IPS-20b (cell line): ENCODE results near the gene SPATA2L.
A peak's percentile ranks its signal among the peaks of the same experiment; 100 is the strongest.

ENCODE experiments used
- H3K27ac ChIP-seq: one replicate; pipeline ENCODE4 v1.5.1; 2013; ENCODE audit warnings: low read length
- H3K27me3 ChIP-seq: 2 replicates; pipeline ENCODE4 v1.6.1; 2013; ENCODE audit warnings: mild to moderate bottlenecking, low read length, inconsistent platforms; ENCODE audit not compliant: insufficient read depth
- H3K36me3 ChIP-seq: 2 replicates; pipeline ENCODE4 v1.6.1; 2013; ENCODE audit warnings: low read depth, mild to moderate bottlenecking, inconsistent platforms, low read length, moderate library complexity; ENCODE audit not compliant: insufficient read depth
- H3K4me1 ChIP-seq: 2 replicates; pipeline ENCODE4 v1.6.1; 2013; ENCODE audit warnings: mild to moderate bottlenecking, control low read depth, inconsistent platforms, low read length, moderate library complexity; ENCODE audit not compliant: insufficient read depth
- H3K4me3 ChIP-seq: 2 replicates; pipeline ENCODE4 v1.5.1; 2013; ENCODE audit warnings: mild to moderate bottlenecking, low read length, inconsistent platforms
- H3K9ac ChIP-seq: 2 replicates; pipeline ENCODE4 v1.6.1; 2013; ENCODE audit warnings: low read depth, mild to moderate bottlenecking, inconsistent platforms, low read length, moderate library complexity
- H3K9me3 ChIP-seq: 2 replicates; pipeline ENCODE4 v1.6.1; 2013; ENCODE audit warnings: mild to moderate bottlenecking, low read depth, low read length, inconsistent platforms; ENCODE audit not compliant: insufficient read depth

SPATA2L gene

DNA sequence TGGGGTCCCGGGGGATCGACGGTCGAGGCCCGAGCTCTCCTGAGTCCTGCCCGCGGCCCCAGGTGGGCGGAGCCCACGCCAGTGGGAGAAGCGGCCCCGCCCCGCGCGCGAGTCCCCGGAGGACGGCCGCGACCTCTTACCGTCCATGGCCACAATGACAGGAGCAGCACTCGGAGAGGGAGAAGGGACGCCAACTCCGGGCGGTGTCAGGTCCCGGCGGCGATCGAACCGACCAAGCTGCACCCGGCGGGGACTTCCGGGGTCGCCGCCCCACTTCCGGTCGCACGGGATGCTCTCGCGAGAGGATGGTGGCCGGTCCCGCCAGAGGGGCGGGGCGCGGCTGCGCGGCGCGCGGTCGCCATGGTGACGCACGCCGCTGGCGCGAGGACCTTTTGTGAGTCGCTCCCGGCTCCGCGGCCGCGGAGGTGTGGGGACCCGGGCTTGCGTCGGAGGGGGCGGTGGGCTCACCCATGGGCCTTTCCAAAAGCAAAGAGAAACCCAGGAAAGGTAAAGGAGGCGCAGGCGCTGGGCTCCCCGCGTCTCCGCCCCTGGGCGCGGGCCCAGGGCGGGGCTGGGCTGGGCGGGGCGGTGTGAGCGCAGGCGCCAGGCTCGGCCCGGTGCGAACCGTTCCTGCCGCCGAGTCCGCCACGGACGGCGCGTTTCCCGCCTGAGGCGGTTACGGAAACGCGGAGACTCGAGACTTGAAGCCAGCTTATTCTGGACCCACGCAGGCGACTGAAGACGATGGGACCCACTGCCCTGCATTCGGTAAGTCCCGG, 43.9 kb downstream of the SPATA2L start, which contains the start of the genes CHMP1A and SPATA33:
Gene CHMP1A (minus strand): TSS at position 267 of the 779 bp plus-strand sequence. CDS start 120 bp downstream, at position 147.
Gene SPATA33 (plus strand): TSS at position 395 of the 779 bp plus-strand sequence. CDS start 76 bp downstream, at position 471.
- Histone ChIP-seq H3K4me3 (peak within 1 kb of the TSS; percentile 99), H3K36me3 (peaks cover 34% of the 10 kb centered on the region), H3K9ac (peak within 1 kb of the TSS; percentile 95), H3K27me3 (no peaks in the 10 kb centered on the region), H3K27ac (no peak within 1 kb of the TSS), H3K4me1 (peaks cover 3% of the 10 kb centered on the region; the same call in 1 of the 2 replicates), H3K9me3 (no peaks in the 10 kb centered on the region)

DNA sequence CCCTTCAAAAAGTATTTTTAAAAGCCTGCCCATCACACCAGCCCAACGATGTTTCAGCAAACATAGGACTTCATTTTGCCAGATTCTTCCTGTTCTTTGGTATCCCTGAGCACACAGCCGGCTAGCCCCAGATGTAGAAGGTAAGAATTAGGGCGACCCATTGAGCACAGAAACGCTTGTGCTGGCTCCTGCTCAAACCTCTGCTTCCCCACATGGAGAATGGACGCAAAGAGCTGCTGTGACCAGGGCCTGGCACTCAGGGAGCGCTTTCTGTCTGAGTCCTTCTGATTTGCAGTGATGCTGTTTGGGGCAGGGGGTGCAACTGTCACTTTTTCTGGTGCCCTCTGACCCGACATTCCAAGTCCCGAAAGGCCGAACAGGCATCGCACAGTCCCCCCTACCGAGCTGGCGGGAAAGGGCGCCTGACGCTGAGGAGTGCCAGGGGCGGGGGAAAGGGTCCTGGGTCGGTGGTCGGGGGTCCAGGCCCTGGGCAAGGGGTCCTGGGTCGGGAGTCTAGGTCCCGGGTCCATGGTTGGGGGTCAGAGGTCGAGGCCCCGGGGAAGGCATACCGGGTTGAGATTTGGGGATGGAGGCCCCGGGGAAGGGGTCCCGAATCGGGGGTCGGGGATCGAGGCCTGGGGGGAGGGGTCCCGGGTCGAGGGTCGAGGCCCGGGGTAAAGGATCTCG, 44.9 kb downstream of the SPATA2L start:
- peaks cover 3% of the 10 kb centered on the region; the same call in 1 of the 2 replicates for H3K4me1 ChIP-seq
- peak overlapping the region; percentile 99; the same call in 1 of the 2 replicates for H3K4me3 ChIP-seq
- peak overlapping the region; percentile 95; the same call in 1 of the 2 replicates for H3K9ac ChIP-seq
- no peaks in the 10 kb centered on the region for H3K27me3 ChIP-seq
- no peaks in the 10 kb centered on the region for H3K9me3 ChIP-seq
- no peak overlapping the region for H3K27ac ChIP-seq
- peaks cover 33% of the 10 kb centered on the region for H3K36me3 ChIP-seq

DNA sequence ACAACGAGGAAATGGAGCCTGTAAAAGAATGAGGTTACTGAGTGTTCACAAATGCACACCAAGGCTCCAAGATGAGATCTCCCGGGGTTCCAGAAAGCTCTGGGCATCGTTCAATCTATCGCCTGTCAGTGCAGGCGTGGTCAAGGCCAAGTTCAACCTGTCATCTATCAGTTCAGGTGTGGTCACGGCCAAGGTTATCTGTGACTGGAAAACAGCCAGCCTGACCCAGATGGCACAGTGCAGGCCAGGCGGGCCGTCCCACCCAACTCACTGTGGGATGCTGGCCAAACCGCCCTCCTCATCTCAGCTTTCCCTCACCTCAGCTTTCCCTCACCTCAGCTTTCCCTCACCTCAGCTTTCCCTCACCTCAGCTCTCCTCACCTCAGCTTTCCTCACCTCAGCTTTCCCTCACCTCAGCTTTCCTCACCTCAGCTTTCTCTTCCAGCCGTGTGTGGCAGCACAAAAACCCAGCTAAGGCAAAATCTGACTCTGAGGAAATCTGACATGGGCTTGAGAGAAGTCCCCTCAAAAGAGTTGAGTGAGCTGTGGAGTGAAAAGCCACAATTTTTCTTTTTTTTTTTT, 46.4 kb downstream of the SPATA2L start:
- Histone ChIP-seq H3K9me3 (no peaks in the 10 kb centered on the region), H3K4me3 (no peak overlapping the region), H3K4me1 (peaks cover 3% of the 10 kb centered on the region; the same call in 1 of the 2 replicates), H3K36me3 (peaks cover 25% of the 10 kb centered on the region), H3K27me3 (no peaks in the 10 kb centered on the region), H3K27ac (no peak overlapping the region), H3K9ac (no peak overlapping the region)

DNA sequence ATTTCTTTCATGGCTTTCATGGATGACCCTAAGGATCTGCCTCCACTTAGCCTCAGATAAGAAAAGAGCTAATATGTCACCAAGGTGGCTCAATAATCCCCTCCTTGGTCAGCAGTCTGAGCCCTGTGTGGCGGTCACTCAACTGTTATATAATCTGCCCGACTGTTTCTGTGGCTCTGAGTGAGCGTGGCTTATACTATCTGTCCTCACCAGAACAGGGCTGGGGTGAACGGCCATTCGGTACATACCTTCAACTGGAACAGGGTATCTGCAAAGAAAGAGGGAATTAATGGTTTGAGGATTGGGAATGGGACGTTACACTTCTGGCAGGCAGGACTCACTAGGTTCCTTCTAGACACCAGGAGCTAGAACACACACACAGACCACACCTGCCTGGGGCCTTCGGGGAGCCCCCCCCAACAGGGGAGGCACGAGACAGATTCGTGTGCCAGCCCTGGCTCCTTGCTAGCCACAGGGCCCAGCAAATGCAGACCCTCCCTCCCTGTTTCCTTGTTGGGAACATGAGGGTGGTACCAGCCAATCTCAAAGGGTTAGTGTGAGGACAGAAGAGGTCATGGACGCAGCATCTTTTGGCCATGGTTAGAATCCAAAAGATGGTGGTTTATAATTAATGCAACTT, 47.7 kb downstream of the SPATA2L start:
- Histone ChIP-seq H3K4me1 (peaks cover 3% of the 10 kb centered on the region; the same call in 1 of the 2 replicates), H3K36me3 (peaks cover 19% of the 10 kb centered on the region), H3K9ac (no peak overlapping the region), H3K27ac (no peak overlapping the region), H3K9me3 (no peaks in the 10 kb centered on the region), H3K4me3 (no peak overlapping the region), H3K27me3 (no peaks in the 10 kb centered on the region)

DNA sequence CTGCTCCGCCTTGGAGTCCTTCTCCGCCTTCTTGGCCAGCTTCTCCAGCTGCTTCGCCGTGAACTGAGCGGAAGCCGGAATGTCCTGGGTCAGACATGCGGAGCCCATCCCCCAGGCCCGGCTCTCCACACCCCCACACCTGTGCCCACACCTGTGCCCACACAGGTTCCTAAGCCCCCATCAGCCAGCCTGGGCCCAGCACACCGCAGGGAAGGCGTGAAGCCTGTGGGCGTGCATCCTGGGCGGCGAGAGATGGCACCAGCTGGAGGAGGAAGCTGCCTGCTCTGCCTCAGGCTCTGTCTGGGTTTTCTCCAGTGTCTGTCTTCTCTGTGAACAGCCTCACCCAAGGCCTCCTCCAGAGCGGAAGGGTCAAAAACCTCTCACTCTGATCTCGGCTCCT, 49.9 kb downstream of the SPATA2L start:
- H3K36me3 ChIP-seq: peaks cover 24% of the 10 kb centered on the region

DNA sequence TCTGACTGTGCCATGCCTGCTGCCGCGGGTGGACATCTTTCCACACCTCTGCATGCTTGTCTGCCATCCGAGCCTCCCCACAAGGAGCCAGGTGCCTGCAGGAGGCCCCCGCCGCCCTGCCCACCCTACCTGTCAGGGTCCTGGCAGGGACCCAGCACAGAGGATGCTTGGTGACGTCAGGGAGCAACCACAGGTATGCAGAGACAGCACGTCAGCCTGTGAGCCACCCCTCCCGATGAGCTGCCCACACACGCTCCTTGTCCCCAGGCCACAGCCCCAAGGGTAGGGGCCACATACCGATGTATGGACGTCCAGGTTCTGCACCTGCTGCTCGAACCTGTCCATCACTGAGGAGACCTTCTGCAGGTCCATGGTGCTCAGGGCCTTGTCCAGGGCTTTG, 54.6 kb downstream of the SPATA2L start:
- Histone ChIP-seq H3K4me3 (no peak overlapping the region), H3K9me3 (no peaks in the 10 kb centered on the region), H3K27me3 (no peaks in the 10 kb centered on the region), H3K27ac (no peak overlapping the region), H3K9ac (no peak overlapping the region), H3K36me3 (peaks cover 33% of the 10 kb centered on the region), H3K4me1 (no peaks in the 10 kb centered on the region)

More for the DNA sequence above, 49.9 kb downstream of the SPATA2L start:
- Histone ChIP-seq H3K27ac (no peak overlapping the region), H3K27me3 (no peaks in the 10 kb centered on the region), H3K4me1 (peaks cover 2% of the 10 kb centered on the region; the same call in 1 of the 2 replicates), H3K9ac (no peak overlapping the region), H3K4me3 (no peak overlapping the region), H3K9me3 (no peaks in the 10 kb centered on the region)
